Measurements from ENCODE around the gene LINC00237.

- TF ChIP-seq CTCF (conservative IDR thresholded peaks at IDR 0.05; ENCODE audit: low read depth in 2 of 2) (no peak), EZH2 (IDR thresholded peaks at IDR 0.05; ENCODE audit: low read depth, unreplicated experiment) (no peak), CREB1 (CRISPR knock-in tag; IDR thresholded peaks at IDR 0.05; ENCODE audit: low read depth) (no peak), JUNB (IDR thresholded peaks at IDR 0.05; ENCODE audit: unreplicated experiment) (no peak), POLR2AphosphoS5 (IDR thresholded peaks at IDR 0.05; ENCODE audit: low read depth) (no peak), STAT1 (IDR thresholded peaks at IDR 0.05; ENCODE audit: unreplicated experiment) (no peak), ETS1 (IDR thresholded peaks at IDR 0.05) (no peak), REST (IDR thresholded peaks at IDR 0.05; ENCODE audit: unreplicated experiment) (no peak)
These were observed 15.4 kb downstream of the LINC00237 start for GRCh38 chr20:21090721-21091120.

Measured in GM23338 (cell line).